Activated CD4-positive, alpha-beta T cell treated with anti-CD3 and anti-CD28 coated beads, Interleukin-2, amount 10 ng/mL, durations not matched to agents 7 days and 5 days (primary cell): Measurements from ENCODE around the gene TKT. TPM values are rescaled to one million over a fixed set of nuclear protein-coding genes. Genes with fewer than 3 reads are reported as not detected.

Experiments used
- CTCF ChIA-PET: fragments of 350-600 bp; sonication (Branson Sonifier 250); formaldehyde crosslinking; loops from one replicate; lab custom pipeline; 2021; ENCODE audit warnings: antibody characterized with exemption; lab: Charles Lee
- POLR2A ChIA-PET: fragments of 350-600 bp; sonication (Branson Sonifier 250); formaldehyde crosslinking; loops from one replicate; lab custom pipeline; 2021; ENCODE audit warnings: antibody characterized with exemption; lab: Charles Lee
- DNase-seq: peaks from one replicate; pipeline ENCODE4 v3.0.0-alpha.2; 2020
- H3K27ac Mint-ChIP-seq: one replicate; pipeline ENCODE4 v1.8.0; 2021; ENCODE audit warnings: mild to moderate bottlenecking, moderate library complexity, mixed read lengths
- H3K27me3 Mint-ChIP-seq: one replicate; pipeline ENCODE4 v1.8.0; 2021; ENCODE audit warnings: mixed read lengths
- H3K36me3 Mint-ChIP-seq: one replicate; pipeline ENCODE4 v1.8.0; 2021; ENCODE audit warnings: low read depth, mixed read lengths
- H3K4me1 Mint-ChIP-seq: one replicate; pipeline ENCODE4 v1.8.0; 2021; ENCODE audit warnings: mixed read lengths
- H3K4me3 Mint-ChIP-seq: one replicate; pipeline ENCODE4 v1.8.0; 2021; ENCODE audit warnings: mild to moderate bottlenecking, moderate library complexity, mixed read lengths
- H3K9me3 Mint-ChIP-seq: one replicate; pipeline ENCODE4 v1.8.0; 2021; ENCODE audit warnings: mixed read lengths
- total RNA-seq, 2 experiments: library from RNA; stranded (reverse); gene quantifications; one replicate each; pipeline ENCODE4 v1.2.3, GENCODE V29; 2021

The TKT gene
- total RNA-seq, 2 experiments from 2014 or later = 224 to 228 TPM

- no peak for DNase-seq
- Mint-ChIP-seq H3K9me3 (no peaks in the 10 kb centered on the region), H3K27me3 (no peaks in the 10 kb centered on the region), H3K4me3 (no peak overlapping the region), H3K4me1 (no peaks in the 10 kb centered on the region), H3K36me3 (peaks cover 29% of the 10 kb centered on the region), H3K27ac (no peak overlapping the region)
- ChIA-PET POLR2A (no interaction called here), CTCF (no interaction called here)
These were observed 30.2 kb downstream of the TKT start for GRCh38 chr3:53225651-53226050.

- Mint-ChIP-seq H3K27me3 (no peaks in the 10 kb centered on the region), H3K9me3 (no peaks in the 10 kb centered on the region), H3K27ac (no peak overlapping the region), H3K36me3 (peaks cover 27% of the 10 kb centered on the region), H3K4me3 (no peak overlapping the region), H3K4me1 (no peaks in the 10 kb centered on the region)
- DNase-seq = no peak
- ChIA-PET CTCF (no interaction called here), POLR2A (no interaction called here)
These were observed 30.6 kb downstream of the TKT start for GRCh38 chr3:53225181-53225580.

GRCh38 chr3:53224536-53224935 lies 31.3 kb downstream of the TKT start:
- H3K4me1 Mint-ChIP-seq = peaks cover 4% of the 10 kb centered on the region
- H3K36me3 Mint-ChIP-seq = peaks cover 27% of the 10 kb centered on the region
- ChIA-PET CTCF (interaction anchor here (1.0 kb wide), 1 partner anchor 9 kb away, joined by 3 read pairs; no protein-coding TSS in a partner anchor), POLR2A (no interaction called here)
- H3K9me3 Mint-ChIP-seq = no peaks in the 10 kb centered on the region
- H3K4me3 Mint-ChIP-seq = no peak overlapping the region
- H3K27ac Mint-ChIP-seq = no peak overlapping the region
- no peak for DNase-seq
- H3K27me3 Mint-ChIP-seq = no peaks in the 10 kb centered on the region

- peaks cover 27% of the 10 kb centered on the region for H3K36me3 Mint-ChIP-seq
- no peak for DNase-seq
- peaks cover 4% of the 10 kb centered on the region for H3K4me1 Mint-ChIP-seq
- no peaks in the 10 kb centered on the region for H3K27me3 Mint-ChIP-seq
- CTCF ChIA-PET = interaction anchor here (0.8 to 1.0 kb wide), 2 partner anchors 9 to 14 kb away, joined by 3 read pairs; no protein-coding TSS in a partner anchor
- H3K27ac Mint-ChIP-seq = no peak overlapping the region
- no peak overlapping the region for H3K4me3 Mint-ChIP-seq
- no peaks in the 10 kb centered on the region for H3K9me3 Mint-ChIP-seq
- POLR2A ChIA-PET = no interaction called here
These were observed 31.8 kb downstream of the TKT start for GRCh38 chr3:53224026-53224425.

GRCh38 chr3:53223541-53223966 lies 32.3 kb downstream of the TKT start:
- CTCF ChIA-PET = interaction anchor here (0.8 to 1.0 kb wide), 2 partner anchors 10 to 14 kb away, joined by 3 read pairs; no protein-coding TSS in a partner anchor
- H3K27me3 Mint-ChIP-seq = no peaks in the 10 kb centered on the region
- H3K9me3 Mint-ChIP-seq = no peaks in the 10 kb centered on the region
- POLR2A ChIA-PET = no interaction called here
- H3K27ac Mint-ChIP-seq = no peak overlapping the region
- no peak for DNase-seq
- no peak overlapping the region for H3K4me3 Mint-ChIP-seq
- H3K4me1 Mint-ChIP-seq = peaks cover 4% of the 10 kb centered on the region
- H3K36me3 Mint-ChIP-seq = peaks cover 23% of the 10 kb centered on the region

GRCh38 chr3:53223025-53223424 lies 32.8 kb downstream of the TKT start:
- CTCF ChIA-PET = no interaction called here

GRCh38 chr3:53222183-53222901 lies 33.5 kb downstream of the TKT start:
- CTCF ChIA-PET = interaction anchor here (1.3 kb wide), 2 partner anchors 12 to 487 kb away, joined by 3 to 4 read pairs; no protein-coding TSS in a partner anchor
- POLR2A ChIA-PET = no interaction called here
- Mint-ChIP-seq H3K36me3 (peaks cover 19% of the 10 kb centered on the region), H3K27me3 (no peaks in the 10 kb centered on the region), H3K4me3 (no peak overlapping the region), H3K4me1 (peaks cover 4% of the 10 kb centered on the region), H3K9me3 (no peaks in the 10 kb centered on the region), H3K27ac (peak overlapping the region; percentile 27)
- DNase-seq = no peak

More at GRCh38 chr3:53223025-53223424, 32.8 kb downstream of the TKT start:
- Mint-ChIP-seq H3K27ac (no peak overlapping the region), H3K36me3 (peaks cover 23% of the 10 kb centered on the region), H3K4me1 (peaks cover 4% of the 10 kb centered on the region), H3K27me3 (no peaks in the 10 kb centered on the region), H3K9me3 (no peaks in the 10 kb centered on the region), H3K4me3 (no peak overlapping the region)
- POLR2A ChIA-PET = no interaction called here
- no peak for DNase-seq

GRCh38 chr3:53221827-53222182 lies 34.0 kb downstream of the TKT start:
- no peak for DNase-seq
- no peaks in the 10 kb centered on the region for H3K9me3 Mint-ChIP-seq
- peaks cover 15% of the 10 kb centered on the region for H3K36me3 Mint-ChIP-seq
- peaks cover 4% of the 10 kb centered on the region for H3K4me1 Mint-ChIP-seq
- H3K4me3 Mint-ChIP-seq = no peak overlapping the region
- CTCF ChIA-PET = interaction anchor here (1.1 to 1.3 kb wide), 3 partner anchors 13 to 488 kb away, joined by 3 to 4 read pairs (median 3); no protein-coding TSS in a partner anchor
- no peak overlapping the region for H3K27ac Mint-ChIP-seq
- H3K27me3 Mint-ChIP-seq = no peaks in the 10 kb centered on the region
- POLR2A ChIA-PET = no interaction called here

- DNase-seq = no peak
- H3K27me3 Mint-ChIP-seq = no peaks in the 10 kb centered on the region
- ChIA-PET POLR2A (no interaction called here), CTCF (interaction anchor here (1.1 to 1.3 kb wide), 4 partner anchors 12 to 488 kb away, joined by 3 to 4 read pairs (median 3); no protein-coding TSS in a partner anchor)
- no peak overlapping the region for H3K27ac Mint-ChIP-seq
- no peaks in the 10 kb centered on the region for H3K9me3 Mint-ChIP-seq
- peaks cover 12% of the 10 kb centered on the region for H3K36me3 Mint-ChIP-seq
- peaks cover 4% of the 10 kb centered on the region for H3K4me1 Mint-ChIP-seq
- no peak overlapping the region for H3K4me3 Mint-ChIP-seq
These were observed 34.5 kb downstream of the TKT start for GRCh38 chr3:53221345-53221744.

GRCh38 chr3:53219895-53220483 lies 35.8 kb downstream of the TKT start:
- no peaks in the 10 kb centered on the region for H3K9me3 Mint-ChIP-seq
- peak; percentile 88 for DNase-seq
- no peak overlapping the region for H3K4me3 Mint-ChIP-seq
- ChIA-PET CTCF (interaction anchor here (0.8 to 1.9 kb wide), 8 partner anchors 9 to 110 kb away, joined by 3 to 8 read pairs (median 3); no protein-coding TSS in a partner anchor), POLR2A (interaction anchor here (0.6 kb wide), 1 partner anchor 173 kb away, joined by 4 read pairs; no protein-coding TSS in a partner anchor)
- H3K27me3 Mint-ChIP-seq = no peaks in the 10 kb centered on the region
- H3K4me1 Mint-ChIP-seq = peaks cover 4% of the 10 kb centered on the region
- H3K36me3 Mint-ChIP-seq = peaks cover 2% of the 10 kb centered on the region
- H3K27ac Mint-ChIP-seq = peak overlapping the region; percentile 16

- Mint-ChIP-seq H3K27ac (no peak overlapping the region), H3K9me3 (no peaks in the 10 kb centered on the region), H3K27me3 (peaks cover 2% of the 10 kb centered on the region), H3K36me3 (peaks cover 2% of the 10 kb centered on the region), H3K4me1 (peaks cover 4% of the 10 kb centered on the region), H3K4me3 (no peak overlapping the region)
- ChIA-PET CTCF (interaction anchor here (0.8 to 2.3 kb wide), 2 partner anchors 22 to 48 kb away, joined by 3 to 6 read pairs; no protein-coding TSS in a partner anchor), POLR2A (no interaction called here)
- no peak for DNase-seq
These were observed 37.7 kb downstream of the TKT start for GRCh38 chr3:53218131-53218530.

GRCh38 chr3:53217175-53217574 lies 38.6 kb downstream of the TKT start:
- ChIA-PET POLR2A (no interaction called here), CTCF (interaction anchor here (0.6 to 2.3 kb wide), 2 partner anchors 21 to 160 kb away, joined by 3 to 6 read pairs; no protein-coding TSS in a partner anchor)
- no peaks in the 10 kb centered on the region for H3K9me3 Mint-ChIP-seq
- peaks cover 4% of the 10 kb centered on the region for H3K4me1 Mint-ChIP-seq
- no peak for DNase-seq
- H3K4me3 Mint-ChIP-seq = no peak overlapping the region
- no peak overlapping the region for H3K27ac Mint-ChIP-seq
- H3K36me3 Mint-ChIP-seq = no peaks in the 10 kb centered on the region
- H3K27me3 Mint-ChIP-seq = peaks cover 4% of the 10 kb centered on the region

GRCh38 chr3:53216723-53217122 lies 39.1 kb downstream of the TKT start:
- no peak for DNase-seq
- Mint-ChIP-seq H3K9me3 (no peaks in the 10 kb centered on the region), H3K27me3 (peaks cover 4% of the 10 kb centered on the region), H3K36me3 (no peaks in the 10 kb centered on the region), H3K4me3 (no peak overlapping the region), H3K27ac (no peak overlapping the region), H3K4me1 (peaks cover 4% of the 10 kb centered on the region)
- CTCF ChIA-PET = interaction anchor here (0.6 to 2.3 kb wide), 3 partner anchors 10 to 160 kb away, joined by 3 to 6 read pairs (median 3); no protein-coding TSS in a partner anchor
- POLR2A ChIA-PET = no interaction called here
